ENCODE measurements around the gene AUNIP. TPM values are rescaled to one million over a fixed set of nuclear protein-coding genes. Genes with fewer than 3 reads are reported as not detected.

The AUNIP gene
- total RNA-seq, 1 donor from 2014 or later: not detected

- intact Hi-C loops (cut with micrococcal nuclease): no loop called here
- peak; percentile 90 for DNase-seq
Observed at GRCh38 chr1:25905680-25906643, 46.7 kb upstream of the AUNIP start, which contains the start of gene STMN1. Gene STMN1 (minus strand): TSS chr1:25906419. CDS start chr1:25904676, 1,743 bp downstream.

GRCh38 chr1:25904943-25905679, 45.9 kb upstream of the AUNIP start:
- intact Hi-C loops (cut with micrococcal nuclease): no loop called here
- Histone ChIP-seq H3K36me3 (peaks cover 5% of the 10 kb centered on the region), H3K27ac (replicated peaks) (peak overlapping the region; percentile 75), H3K9me3 (replicated peaks) (no peaks in the 10 kb centered on the region), H3K27me3 (ENCODE audit: low read depth) (no peaks in the 10 kb centered on the region), H3K4me3 (peak overlapping the region; percentile 88), H3K4me1 (peaks cover 34% of the 10 kb centered on the region)
- TF ChIP-seq CTCF (IDR thresholded peaks at IDR 0.05; ENCODE audit: borderline replicate concordance): peak; percentile 7
- peak; percentile 96 for DNase-seq

More at GRCh38 chr1:25905680-25906643, 46.7 kb upstream of the AUNIP start, which contains the start of gene STMN1:
- no peak for TF ChIP-seq CTCF (IDR thresholded peaks at IDR 0.05; ENCODE audit: borderline replicate concordance)
- H3K27me3 ChIP-seq (ENCODE audit: low read depth): no peaks in the 10 kb centered on the region
- H3K4me1 ChIP-seq: peaks cover 34% of the 10 kb centered on the region
- no peaks in the 10 kb centered on the region for H3K9me3 ChIP-seq (replicated peaks)
- H3K4me3 ChIP-seq: peak within 1 kb of the TSS; percentile 88
- peaks cover 5% of the 10 kb centered on the region for H3K36me3 ChIP-seq
- peak within 1 kb of the TSS; percentile 75 for H3K27ac ChIP-seq (replicated peaks)

- Histone ChIP-seq H3K9me3 (replicated peaks) (no peaks in the 10 kb centered on the region), H3K4me3 (no peak overlapping the region), H3K27me3 (ENCODE audit: low read depth) (no peaks in the 10 kb centered on the region), H3K4me1 (peaks cover 34% of the 10 kb centered on the region), H3K27ac (replicated peaks) (no peak overlapping the region), H3K36me3 (peaks cover 8% of the 10 kb centered on the region)
- no peak for TF ChIP-seq CTCF (IDR thresholded peaks at IDR 0.05; ENCODE audit: borderline replicate concordance)
- no peak for DNase-seq
- intact Hi-C loops (cut with micrococcal nuclease): no loop called here
Observed at GRCh38 chr1:25903986-25904385, 44.7 kb upstream of the AUNIP start.

GRCh38 chr1:25902462-25902861, 43.2 kb upstream of the AUNIP start:
- Histone ChIP-seq H3K9me3 (replicated peaks) (no peaks in the 10 kb centered on the region), H3K36me3 (peaks cover 13% of the 10 kb centered on the region), H3K27me3 (ENCODE audit: low read depth) (no peaks in the 10 kb centered on the region), H3K4me3 (no peak overlapping the region), H3K27ac (replicated peaks) (no peak overlapping the region), H3K4me1 (peaks cover 34% of the 10 kb centered on the region)
- no peak for TF ChIP-seq CTCF (IDR thresholded peaks at IDR 0.05; ENCODE audit: borderline replicate concordance)
- intact Hi-C loops (cut with micrococcal nuclease): no loop called here
- no peak for DNase-seq

GRCh38 chr1:25900219-25900618, 41.0 kb upstream of the AUNIP start:
- no peak for TF ChIP-seq CTCF (IDR thresholded peaks at IDR 0.05; ENCODE audit: borderline replicate concordance)
- Histone ChIP-seq H3K4me1 (peaks cover 20% of the 10 kb centered on the region), H3K4me3 (no peak overlapping the region), H3K27me3 (ENCODE audit: low read depth) (no peaks in the 10 kb centered on the region), H3K27ac (replicated peaks) (no peak overlapping the region), H3K9me3 (replicated peaks) (no peaks in the 10 kb centered on the region), H3K36me3 (peaks cover 13% of the 10 kb centered on the region)
- no peak for DNase-seq
- intact Hi-C loops (cut with micrococcal nuclease): no loop called here
